OCI-LY7 (cell line): Measurements from ENCODE around the gene WWOX. TPM values are rescaled to one million over a fixed set of nuclear protein-coding genes. Genes with fewer than 3 reads are reported as not detected.

ENCODE experiments used
- BruUV-seq: library from RNA; stranded (reverse); fragments of 400-500 nt; replicated peaks from 2 replicates; lab custom pipeline; 2021; lab: Mats Ljungman, UMichigan
- CTCF ChIA-PET: fragments of 300-600 bp; sonication (Branson Sonifier 250); formaldehyde crosslinking; loops from one replicate; lab custom pipeline; 2022; ENCODE audit warnings: antibody characterized with exemption; ENCODE audit not compliant: unreplicated experiment; lab: Charles Lee
- POLR2A ChIA-PET: fragments of 300-600 bp; sonication (Branson Sonifier 250); formaldehyde crosslinking; loops from one replicate; lab custom pipeline; 2022; ENCODE audit warnings: antibody characterized with exemption; lab: Charles Lee
- DNase-seq: peaks from one replicate; pipeline ENCODE4 v3.0.0-alpha.2; 2015; ENCODE audit warnings: low spot score
- H2AFZ ChIP-seq: fragments of 200-600 bp; sonication (generic), shearing (Covaris generic); 2 replicates; pipeline ENCODE4 v1.6.1; 2014; ENCODE audit warnings: mild to moderate bottlenecking, antibody characterized with exemption, low read length, moderate library complexity
- H3K27ac ChIP-seq: fragments of 200-600 bp; sonication (generic); 2 replicates; pipeline ENCODE4 v1.5.1; 2014; ENCODE audit warnings: mixed run types, low read depth, mild to moderate bottlenecking, moderate library complexity, low read length, inconsistent platforms; ENCODE audit not compliant: poor library complexity, severe bottlenecking
- H3K36me3 ChIP-seq: fragments of 200-600 bp; sonication (generic); 2 replicates; pipeline ENCODE4 v1.6.1; 2014; ENCODE audit warnings: mild to moderate bottlenecking, antibody characterized with exemption, low read length, moderate library complexity, mixed read lengths; ENCODE audit not compliant: insufficient read depth
- H3K4me1 ChIP-seq: fragments of 200-600 bp; sonication (generic); 2 replicates; pipeline ENCODE4 v1.5.1; 2014; ENCODE audit warnings: mild to moderate bottlenecking, low read length; ENCODE audit not compliant: insufficient read depth, poor library complexity, severe bottlenecking
- H3K4me2 ChIP-seq: fragments of 200-600 bp; sonication (generic); 2 replicates; pipeline ENCODE4 v1.6.1; 2014; ENCODE audit warnings: mild to moderate bottlenecking, low read length
- H3K4me3 ChIP-seq: fragments of 200-600 bp; sonication (generic); 2 replicates; pipeline ENCODE4 v1.5.1; 2014; ENCODE audit warnings: mild to moderate bottlenecking, low read depth, low read length; ENCODE audit not compliant: poor library complexity, severe bottlenecking
- H3K79me2 ChIP-seq: fragments of 200-600 bp; sonication (generic); 2 replicates; pipeline ENCODE4 v1.6.1; 2016; ENCODE audit warnings: low read depth, mild to moderate bottlenecking, low read length, moderate library complexity, mixed read lengths; ENCODE audit not compliant: insufficient read depth
- H3K9me2 ChIP-seq: fragments of 200-600 bp; sonication (generic); 2 replicates; pipeline ENCODE4 v1.6.1; 2016; ENCODE audit warnings: mild to moderate bottlenecking, low read length, mixed read lengths; ENCODE audit not compliant: insufficient read depth
- H3K9me3 ChIP-seq: fragments of 200-600 bp; sonication (generic); 2 replicates; pipeline ENCODE4 v1.6.1; 2014; ENCODE audit warnings: mild to moderate bottlenecking, mixed run types, low read length, mixed read lengths
- H4K20me1 ChIP-seq: fragments of 200-600 bp; sonication (generic); 2 replicates; pipeline ENCODE4 v1.6.1; 2014; ENCODE audit warnings: mild to moderate bottlenecking, antibody characterized with exemption, low read length, moderate library complexity, mixed read lengths; ENCODE audit not compliant: insufficient read depth
- EZH2phosphoT487 ChIP-seq: fragments of 200-600 bp; sonication (generic); IDR thresholded peaks from 2 replicates; pipeline ENCODE4 v1.6.1; 2018; ENCODE audit warnings: low read depth, borderline replicate concordance, mild to moderate bottlenecking, mixed run types, antibody characterized with exemption, low read length, moderate library complexity, mixed read lengths
- intact Hi-C: fragments of 100-400 bp; cut with micrococcal nuclease; formaldehyde crosslinking; loops from one replicate; pipeline ENCODE4 v1.10.0; 2022; ENCODE audit not compliant: unreplicated experiment
- total RNA-seq, 2 experiments: library from RNA; depleted of rRNA in 1 of 2; stranded (reverse); fragments of >200 nt in 1 of 2; shearing (Covaris generic) in 1 of 2; gene quantifications; 2 replicates each; pipeline ENCODE4 v1.2.3, GENCODE V29; 2014 to 2022
- TF ChIP-seq, protein P1 (sequence below): fragments of 200-600 bp; sonication (generic); conservative IDR thresholded peaks from 2 replicates; pipeline ENCODE4 v1.5.1; 2014; ENCODE audit warnings: mild to moderate bottlenecking, antibody characterized with exemption, low read length, moderate library complexity, mixed read lengths

Gene WWOX
- total RNA-seq, 2 experiments from 2014 or later: 40.2 to 47.6 TPM

DNA sequence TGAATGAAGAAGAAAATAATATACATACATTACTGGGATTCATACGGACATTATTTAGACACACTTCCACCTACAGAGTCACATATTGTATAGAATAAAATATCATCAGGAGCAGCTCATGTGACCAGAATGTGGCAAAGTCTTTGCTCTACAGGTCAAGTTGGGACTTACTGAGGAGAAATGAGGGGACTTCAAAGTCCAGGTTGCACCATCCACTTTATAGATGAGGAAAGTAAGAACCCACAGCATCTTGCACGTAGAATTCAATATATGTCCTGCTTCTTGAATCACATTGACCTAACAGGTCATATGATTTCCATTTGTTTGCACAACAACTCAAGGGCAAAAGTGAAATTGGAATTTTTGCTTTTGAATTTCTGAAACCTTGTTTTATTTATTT, 524.3 kb downstream of the WWOX start:
- no peak overlapping the region for H2AFZ ChIP-seq
- POLR2A ChIA-PET: no interaction called here
- CTCF ChIA-PET: no interaction called here
- intact Hi-C loops: no loop called here
- no peaks in the 10 kb centered on the region for H4K20me1 ChIP-seq
- no peaks in the 10 kb centered on the region for H3K4me1 ChIP-seq
- DNase-seq: no peak
- H3K27ac ChIP-seq: no peak overlapping the region
- H3K9me3 ChIP-seq: 0 out of 2 replicates have a peak, but pooled peaks cover 6% of the 10 kb centered on the region
- BruUV-seq: no TSS peak
- no peak overlapping the region for H3K4me3 ChIP-seq
- no peak overlapping the region for H3K4me2 ChIP-seq
- H3K9me2 ChIP-seq: no peaks in the 10 kb centered on the region
- no peaks in the 10 kb centered on the region for H3K79me2 ChIP-seq
- TF ChIP-seq, protein P1, sequence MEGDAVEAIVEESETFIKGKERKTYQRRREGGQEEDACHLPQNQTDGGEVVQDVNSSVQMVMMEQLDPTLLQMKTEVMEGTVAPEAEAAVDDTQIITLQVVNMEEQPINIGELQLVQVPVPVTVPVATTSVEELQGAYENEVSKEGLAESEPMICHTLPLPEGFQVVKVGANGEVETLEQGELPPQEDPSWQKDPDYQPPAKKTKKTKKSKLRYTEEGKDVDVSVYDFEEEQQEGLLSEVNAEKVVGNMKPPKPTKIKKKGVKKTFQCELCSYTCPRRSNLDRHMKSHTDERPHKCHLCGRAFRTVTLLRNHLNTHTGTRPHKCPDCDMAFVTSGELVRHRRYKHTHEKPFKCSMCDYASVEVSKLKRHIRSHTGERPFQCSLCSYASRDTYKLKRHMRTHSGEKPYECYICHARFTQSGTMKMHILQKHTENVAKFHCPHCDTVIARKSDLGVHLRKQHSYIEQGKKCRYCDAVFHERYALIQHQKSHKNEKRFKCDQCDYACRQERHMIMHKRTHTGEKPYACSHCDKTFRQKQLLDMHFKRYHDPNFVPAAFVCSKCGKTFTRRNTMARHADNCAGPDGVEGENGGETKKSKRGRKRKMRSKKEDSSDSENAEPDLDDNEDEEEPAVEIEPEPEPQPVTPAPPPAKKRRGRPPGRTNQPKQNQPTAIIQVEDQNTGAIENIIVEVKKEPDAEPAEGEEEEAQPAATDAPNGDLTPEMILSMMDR: no peak
- no peak for TF ChIP-seq EZH2phosphoT487
- no peaks in the 10 kb centered on the region for H3K36me3 ChIP-seq

DNA sequence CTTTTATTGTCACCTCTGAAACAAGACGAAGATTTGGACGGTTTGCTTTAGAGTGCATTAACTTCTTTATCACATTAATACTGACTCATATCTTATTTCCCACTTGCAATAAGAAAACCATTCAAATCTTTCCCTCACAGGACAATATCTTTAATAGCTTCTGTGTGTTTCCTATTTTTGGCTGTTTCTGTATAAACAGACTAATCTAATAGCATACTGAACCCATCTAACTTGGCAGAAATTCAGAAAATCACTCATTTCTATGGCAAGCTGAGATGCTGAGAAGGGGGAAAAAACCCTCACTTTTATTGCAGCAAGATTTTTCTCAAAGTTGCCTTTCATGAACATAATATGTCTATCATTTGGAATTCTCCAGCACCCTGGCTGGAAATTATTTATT, 524.9 kb downstream of the WWOX start:
- CTCF ChIA-PET: no interaction called here

DNA sequence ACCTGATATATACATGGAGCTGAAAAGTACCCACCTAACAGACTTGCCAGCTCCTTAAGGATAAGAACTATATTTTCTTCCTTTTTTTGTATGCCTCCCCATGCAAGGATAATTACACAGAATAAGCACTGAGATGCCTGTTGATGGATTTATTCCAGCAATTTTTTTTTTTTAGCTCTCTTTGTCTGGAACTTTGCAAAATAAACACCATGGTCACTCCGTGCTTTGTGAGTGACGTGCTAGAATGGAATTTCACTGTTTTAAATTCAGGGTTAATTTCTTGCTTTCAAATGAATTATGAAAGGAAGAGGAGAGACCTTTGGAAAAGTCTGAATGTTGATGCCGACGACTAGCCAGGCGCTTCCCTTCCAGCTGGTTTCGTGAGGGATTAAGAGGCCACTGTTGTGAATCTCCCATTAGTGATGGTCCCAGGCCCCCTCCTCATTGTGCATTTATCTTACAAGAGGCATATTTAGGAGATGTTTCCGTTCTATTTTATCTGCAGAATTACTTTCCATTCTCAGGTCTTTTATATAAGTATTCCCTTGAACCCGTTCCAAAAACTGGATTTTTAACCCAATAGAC, 529.1 kb downstream of the WWOX start:
- no TSS peak for BruUV-seq
- TF ChIP-seq, protein P1: no peak
- TF ChIP-seq EZH2phosphoT487: no peak
- POLR2A ChIA-PET: interaction anchor here (0.7 kb wide), 1 partner anchor 108 kb away, joined by 5 read pairs; no protein-coding TSS in a partner anchor

More for the DNA sequence above, 524.9 kb downstream of the WWOX start:
- no TSS peak for BruUV-seq
- H3K4me1 ChIP-seq: no peaks in the 10 kb centered on the region
- H3K27ac ChIP-seq: no peak overlapping the region
- POLR2A ChIA-PET: no interaction called here
- 0 out of 2 replicates have a peak, but pooled peaks cover 6% of the 10 kb centered on the region for H3K9me3 ChIP-seq
- no peaks in the 10 kb centered on the region for H3K79me2 ChIP-seq
- no peaks in the 10 kb centered on the region for H4K20me1 ChIP-seq
- DNase-seq: no peak
- no peaks in the 10 kb centered on the region for H3K9me2 ChIP-seq
- H3K36me3 ChIP-seq: no peaks in the 10 kb centered on the region
- intact Hi-C loops: no loop called here
- no peak overlapping the region for H2AFZ ChIP-seq
- no peak overlapping the region for H3K4me3 ChIP-seq
- TF ChIP-seq, protein P1: no peak
- no peak for TF ChIP-seq EZH2phosphoT487
- H3K4me2 ChIP-seq: no peak overlapping the region

More for the DNA sequence above, 529.1 kb downstream of the WWOX start:
- intact Hi-C loops: no loop called here
- DNase-seq: no peak
- H3K4me1 ChIP-seq: no peaks in the 10 kb centered on the region
- no peak overlapping the region for H3K4me2 ChIP-seq
- H4K20me1 ChIP-seq: no peaks in the 10 kb centered on the region
- no peaks in the 10 kb centered on the region for H3K36me3 ChIP-seq
- CTCF ChIA-PET: no interaction called here
- H3K9me3 ChIP-seq: peaks cover 4% of the 10 kb centered on the region; the same call in 1 of the 2 replicates
- H2AFZ ChIP-seq: no peak overlapping the region
- no peaks in the 10 kb centered on the region for H3K9me2 ChIP-seq
- no peak overlapping the region for H3K4me3 ChIP-seq
- no peaks in the 10 kb centered on the region for H3K79me2 ChIP-seq
- no peak overlapping the region for H3K27ac ChIP-seq
